Stimulated activated CD4-positive, alpha-beta T cell treated with anti-CD3 and anti-CD28 coated beads, Interleukin-15, amount 100 ng/mL, for 1 hour (primary cell): ENCODE results near the gene CHURC1.

ENCODE experiments used
- DNase-seq, 2 donors: peaks; one replicate each; pipeline ENCODE4 v3.0.0-alpha.2; 2020; ENCODE audit warnings: low read depth in 1 of 2, low spot score in 1 of 2

Gene CHURC1

GRCh38 chr14:64937821-64938193 is 23.6 kb downstream of the CHURC1 start:
- no peak for DNase-seq

DNA sequence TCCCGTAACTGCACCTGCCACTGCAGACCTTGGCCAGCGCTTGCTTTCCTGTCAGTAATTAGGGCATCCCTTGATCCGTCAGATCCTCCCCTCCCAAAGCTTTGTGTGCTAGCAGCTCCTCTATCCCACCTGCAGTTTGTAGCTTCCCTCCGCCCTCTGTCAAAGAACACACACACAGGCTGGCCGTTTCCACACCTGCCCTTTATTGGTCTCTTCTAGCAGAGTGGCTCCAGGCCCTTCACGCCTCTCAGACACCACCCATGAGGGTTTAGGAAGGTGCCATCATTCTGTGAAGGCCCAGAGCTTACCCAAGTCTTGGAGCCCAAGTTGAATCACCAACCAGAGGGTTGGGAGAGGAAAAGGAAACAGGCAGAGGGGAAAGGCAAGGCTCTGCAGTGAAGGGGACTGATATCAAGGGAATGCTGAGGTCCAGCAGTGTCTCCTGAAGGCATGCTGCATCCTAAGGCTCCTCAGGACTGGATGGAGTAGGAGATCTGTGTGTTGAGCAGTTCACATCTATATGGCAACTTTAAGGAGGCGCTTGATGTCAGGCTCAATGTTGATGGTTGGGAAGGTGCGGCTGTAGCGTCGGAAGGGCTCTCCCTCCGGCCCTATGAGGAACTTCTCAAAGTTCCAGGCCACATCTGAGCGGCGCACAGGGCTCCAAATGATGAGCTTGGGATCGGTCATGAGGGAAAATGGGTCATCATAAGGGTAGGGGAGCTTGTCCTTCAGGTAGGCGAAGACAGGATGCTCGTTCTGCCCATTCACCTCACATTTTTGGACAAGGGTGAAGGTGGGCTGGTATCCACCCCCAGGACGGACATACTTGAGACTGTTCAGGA is 24.9 kb downstream of the CHURC1 start:
- no peak for DNase-seq

GRCh38 chr14:64939817-64940190 is 25.5 kb downstream of the CHURC1 start:
- no peak for DNase-seq

DNA sequence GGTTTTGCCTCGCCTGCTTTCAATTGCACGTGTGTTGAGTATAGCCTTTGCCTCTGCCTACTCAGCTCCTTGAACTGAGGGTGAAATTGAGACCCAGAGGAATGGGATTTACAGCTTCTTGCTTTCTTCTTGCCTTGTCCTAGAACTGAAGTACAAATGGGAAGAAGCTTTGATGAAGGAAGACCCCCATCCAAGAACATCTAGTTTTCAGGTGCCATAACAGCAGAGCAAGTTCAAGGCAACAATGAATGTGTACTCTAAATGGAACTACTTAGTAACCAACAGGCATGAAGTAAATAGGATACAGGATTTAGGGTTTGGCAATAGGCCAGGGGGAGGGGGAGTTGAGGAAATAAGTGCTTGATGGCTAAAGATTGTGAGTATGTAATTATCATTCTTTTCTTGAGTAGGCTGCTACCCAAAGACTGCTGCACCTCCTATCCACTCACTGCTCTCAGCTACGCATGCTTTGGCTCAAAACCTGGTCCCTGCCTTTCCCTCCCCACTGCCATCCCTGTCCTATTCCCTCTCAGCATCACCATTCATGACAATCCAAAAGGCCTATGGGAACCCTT is 26.2 kb downstream of the CHURC1 start:
- no peak for DNase-seq

DNA sequence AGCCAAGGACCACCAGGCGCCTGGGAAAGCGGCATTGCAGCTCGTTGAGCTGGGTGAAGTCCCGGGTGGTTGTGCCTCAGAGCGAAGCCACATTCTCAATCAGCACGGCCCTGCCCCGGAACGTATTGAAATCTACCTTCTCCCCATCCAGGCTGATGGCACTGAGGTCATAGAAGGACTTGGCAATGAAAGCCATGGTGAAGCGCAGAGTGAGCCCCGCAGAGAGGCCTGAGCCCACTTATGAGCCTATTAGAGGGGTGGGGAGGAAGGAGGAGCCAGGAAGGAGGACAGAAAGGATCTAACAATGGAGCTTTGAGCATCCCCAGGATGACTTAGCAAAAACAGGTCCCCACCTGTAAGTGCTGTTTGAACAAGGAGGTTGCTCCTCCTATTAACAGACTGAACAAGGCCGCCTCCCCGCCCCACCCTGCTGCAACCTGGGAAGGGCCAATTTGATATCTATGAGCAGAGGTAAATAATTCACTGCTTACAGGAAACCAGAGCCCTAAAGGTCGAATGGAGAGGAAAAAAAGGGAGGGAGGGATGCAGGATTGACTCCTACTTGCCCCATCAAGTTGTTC is 28.4 kb downstream of the CHURC1 start, which contains the start of gene GPX2:
Gene GPX2 (minus strand): TSS at position 215 of the 581 bp plus-strand sequence. CDS start 19 bp downstream, at position 196.
- no peak for DNase-seq

- no peak for DNase-seq
These were observed 29.3 kb downstream of the CHURC1 start for GRCh38 chr14:64943556-64943955.

- no peak for DNase-seq
These were observed 29.8 kb downstream of the CHURC1 start for GRCh38 chr14:64944041-64944440.

DNA sequence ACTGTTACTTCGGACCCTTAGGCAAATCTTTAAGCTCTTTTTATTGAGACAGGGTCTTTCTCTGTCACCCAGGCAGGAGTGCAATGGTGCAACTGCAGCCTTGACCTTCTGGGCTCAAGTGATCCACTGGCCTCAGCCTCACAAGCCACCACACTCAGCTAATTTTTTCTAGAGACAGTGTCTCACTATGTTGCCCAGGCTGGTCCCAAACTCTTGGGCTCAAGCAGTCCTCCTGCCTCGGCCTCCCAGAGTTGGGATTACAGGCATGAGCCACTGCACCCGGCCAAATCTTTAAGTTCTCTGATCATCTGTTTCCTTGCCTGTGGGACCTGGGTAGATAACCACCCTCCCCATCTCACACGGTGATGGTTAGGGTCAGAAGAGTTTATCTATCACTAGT is 30.6 kb downstream of the CHURC1 start:
- no peak for DNase-seq

- DNase-seq: no peak
These were observed 31.4 kb downstream of the CHURC1 start for GRCh38 chr14:64945431-64946178.

DNA sequence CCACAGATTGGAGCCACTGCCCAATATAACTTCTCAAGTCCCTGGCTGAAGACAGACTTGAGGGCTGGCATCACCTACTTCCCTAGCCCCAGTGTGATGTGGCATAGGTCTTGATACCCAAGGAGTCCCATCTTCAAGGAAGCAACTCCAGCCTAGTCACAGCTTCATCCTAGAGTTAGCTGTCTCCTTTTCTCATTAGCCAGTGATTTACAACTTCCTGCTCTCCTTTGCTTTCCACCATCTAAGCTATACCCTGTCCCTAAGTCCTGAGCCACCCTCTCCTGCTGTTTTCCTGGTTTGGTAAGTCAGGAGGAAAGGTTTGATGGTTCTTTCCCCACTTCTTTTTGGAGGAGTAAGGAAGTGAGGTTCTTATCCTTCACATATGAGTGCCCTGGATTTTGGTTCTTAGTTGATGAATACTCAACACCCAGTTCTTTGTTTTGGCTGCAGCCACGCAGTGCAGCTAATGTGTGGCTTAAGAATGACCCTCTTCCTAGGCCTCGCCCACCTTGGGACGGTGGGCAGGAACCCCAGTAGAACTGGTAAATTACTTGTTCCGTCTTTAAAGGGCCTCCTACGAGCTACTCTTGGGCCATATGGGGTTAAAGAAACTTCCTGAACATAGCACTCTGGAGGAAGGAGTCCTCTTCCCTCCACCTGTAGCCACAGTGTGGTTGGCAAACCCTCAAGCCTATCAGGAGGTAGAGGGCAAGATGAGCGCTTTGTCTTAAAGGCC is 32.2 kb downstream of the CHURC1 start:
- DNase-seq: no peak

DNA sequence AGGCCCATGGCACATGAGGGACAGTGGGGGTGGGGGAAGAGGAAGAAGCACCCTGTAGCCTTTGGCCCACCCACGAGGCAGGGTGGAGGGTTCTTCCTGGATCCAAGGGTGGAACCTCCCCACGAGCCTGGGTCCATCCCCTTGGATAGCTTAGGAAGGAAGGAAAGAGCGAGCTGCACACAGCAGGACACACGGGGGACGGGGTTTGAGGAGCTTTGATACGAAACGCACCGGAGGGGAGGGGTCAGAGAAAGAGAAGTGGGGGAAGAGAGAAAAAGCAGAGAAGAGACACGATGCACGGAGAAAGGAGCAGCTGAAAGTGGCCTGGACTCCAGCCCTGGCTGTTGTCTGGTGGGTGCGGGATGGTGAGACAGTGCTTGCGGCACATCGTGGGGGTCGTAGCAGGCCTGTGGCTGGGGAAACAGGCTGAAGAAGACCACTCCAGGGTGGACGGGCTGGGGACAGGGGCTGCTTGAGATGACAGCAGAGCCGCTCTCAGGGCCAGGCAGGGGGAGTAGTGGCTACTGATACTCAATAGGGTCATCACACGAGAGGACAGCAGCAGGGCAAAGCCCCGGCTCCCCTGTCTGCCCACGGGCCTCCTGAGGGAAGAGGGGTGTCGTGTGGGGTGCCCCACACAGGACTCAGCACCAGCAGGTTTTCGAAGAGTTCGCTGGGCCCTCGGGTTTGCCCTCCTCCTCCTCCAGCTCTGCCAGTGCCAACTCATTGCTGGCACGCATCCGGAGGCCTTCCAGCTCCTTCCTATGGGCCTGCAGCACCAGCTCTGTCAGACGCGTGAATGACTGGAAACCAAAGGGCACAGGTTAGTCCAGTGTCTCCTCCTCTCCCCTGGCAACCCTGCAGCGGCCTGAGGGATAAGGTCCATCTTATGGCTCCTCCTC is 33.7 kb downstream of the CHURC1 start:
- no peak for DNase-seq

DNA sequence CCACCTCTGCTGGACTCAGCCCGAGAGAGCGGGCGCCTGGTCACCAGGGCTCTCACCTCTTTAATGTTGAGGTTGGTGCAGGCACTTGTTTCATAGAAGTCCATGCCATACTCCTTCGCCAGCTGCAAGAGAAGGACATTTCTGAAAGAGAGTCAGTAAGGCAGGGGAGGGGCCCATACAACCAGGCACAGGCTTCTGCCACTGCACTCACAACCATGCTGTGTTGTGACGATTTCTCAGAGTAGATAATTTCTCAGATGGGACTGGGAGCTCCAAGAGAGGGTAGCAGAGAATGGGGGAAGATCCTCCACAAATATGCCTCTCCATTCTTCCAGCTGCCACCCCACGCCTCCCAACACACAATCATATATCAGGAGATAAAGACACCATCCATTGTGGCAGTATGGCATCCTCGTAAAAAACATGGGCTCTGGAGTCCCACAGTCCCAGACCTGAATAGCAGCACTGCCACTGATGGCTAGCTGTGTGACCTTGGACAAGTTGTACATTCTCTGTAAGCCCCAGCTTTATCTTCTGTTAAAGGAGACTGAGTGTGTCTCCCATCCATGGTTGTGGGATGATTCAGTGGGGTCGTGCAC is 34.5 kb downstream of the CHURC1 start:
- no peak for DNase-seq

GRCh38 chr14:64950889-64951288 is 36.6 kb downstream of the CHURC1 start:
- no peak for DNase-seq

DNA sequence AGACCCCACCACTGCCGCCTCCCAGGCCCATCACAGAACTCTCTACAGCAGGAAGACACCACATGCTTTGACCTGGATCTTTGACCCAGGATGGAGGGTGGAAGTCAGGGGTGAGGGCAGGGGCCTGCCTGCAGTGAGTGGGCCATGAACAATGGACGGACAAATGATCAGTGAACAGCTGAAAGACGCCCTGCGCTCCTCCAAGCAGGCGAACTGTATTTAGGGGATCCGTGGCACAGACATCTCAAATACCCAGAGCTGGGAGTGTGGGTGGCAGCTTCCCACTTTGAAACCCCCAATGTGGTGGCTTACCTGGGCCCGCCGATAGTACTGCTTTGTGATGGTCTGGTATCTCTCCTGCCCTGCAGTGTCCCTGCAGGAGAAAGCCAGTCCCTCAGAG is 37.0 kb downstream of the CHURC1 start:
- DNase-seq: no peak

DNA sequence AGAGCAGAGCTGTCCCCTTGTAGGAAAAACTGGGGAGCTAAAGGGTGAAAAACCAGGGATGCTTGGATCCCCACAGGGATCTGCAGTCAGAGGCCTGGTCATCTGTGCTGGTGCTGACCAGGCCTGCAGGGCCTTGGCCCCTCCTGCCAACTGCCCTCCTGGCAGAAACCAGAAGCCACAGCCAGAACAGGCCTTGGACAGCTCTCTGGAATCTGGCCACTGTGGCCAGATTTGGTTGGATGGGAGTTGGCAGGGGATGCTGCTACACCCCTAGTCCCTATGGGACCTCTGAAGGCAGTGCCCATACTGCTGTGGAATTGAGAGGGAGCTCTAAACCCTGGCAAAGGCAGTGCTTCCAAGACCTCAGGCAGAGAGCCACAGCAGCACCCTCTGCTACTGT is 37.5 kb downstream of the CHURC1 start:
- no peak for DNase-seq

- DNase-seq: no peak
These were observed 38.5 kb downstream of the CHURC1 start for GRCh38 chr14:64952598-64953309.

DNA sequence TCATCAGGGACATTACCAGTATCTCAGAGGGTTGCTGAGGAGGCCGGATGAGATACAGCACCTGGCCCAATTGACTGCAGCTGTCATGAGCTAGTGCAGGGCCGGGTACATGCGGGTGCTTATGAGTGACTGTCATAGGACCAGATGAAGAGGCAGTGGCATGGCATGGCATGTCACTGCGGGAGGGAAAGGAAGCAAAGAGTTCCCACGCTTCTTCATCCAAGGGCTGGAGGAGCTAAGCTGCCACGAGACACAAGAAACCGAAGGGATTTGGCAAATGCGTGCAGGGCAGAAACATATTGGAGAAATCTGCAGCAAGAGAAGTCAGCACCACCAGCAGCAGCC is 39.0 kb downstream of the CHURC1 start:
- DNase-seq: no peak

- no peak for DNase-seq
These were observed 39.4 kb downstream of the CHURC1 start for GRCh38 chr14:64953661-64954060.
